HEK293 (cell line): ENCODE data around the gene FLYWCH1.

Source experiments
- HOXC10 ChIP-seq: sonication (generic); formaldehyde crosslinking; IDR thresholded peaks from 2 replicates; pipeline ENCODE4 v1.8.1; 2023; ENCODE audit warnings: mild to moderate bottlenecking, missing genetic modification reagents
- MYNN ChIP-seq: fragments of 450-650 bp; formaldehyde crosslinking; IDR thresholded peaks from 2 replicates; pipeline ENCODE4 v1.5.1; 2016; ENCODE audit warnings: missing biosample characterization, missing genetic modification characterization, borderline replicate concordance
- OSR2 ChIP-seq: fragments of 450-650 bp; formaldehyde crosslinking; IDR thresholded peaks from 2 replicates; pipeline ENCODE4 v1.5.1; 2016; ENCODE audit warnings: missing biosample characterization, missing genetic modification characterization
- REPIN1 ChIP-seq: fragments of 450-650 bp; formaldehyde crosslinking; IDR thresholded peaks from 2 replicates; pipeline ENCODE4 v1.5.1; 2017; ENCODE audit warnings: missing biosample characterization, missing genetic modification characterization, low read depth
- WT1 ChIP-seq: fragments of 450-650 bp; formaldehyde crosslinking; IDR thresholded peaks from 2 replicates; pipeline ENCODE4 v1.5.1; 2016; ENCODE audit warnings: missing biosample characterization, missing genetic modification characterization
- ZBTB1 ChIP-seq: fragments of 450-650 bp; formaldehyde crosslinking; IDR thresholded peaks from 2 replicates; pipeline ENCODE4 v1.5.1; 2016; ENCODE audit warnings: missing biosample characterization, missing genetic modification characterization
- ZBTB7A ChIP-seq: fragments of 450-650 bp; formaldehyde crosslinking; IDR thresholded peaks from 2 replicates; pipeline ENCODE4 v1.5.1; 2016; ENCODE audit warnings: low read depth, missing biosample characterization, missing genetic modification characterization
- ZIC2 ChIP-seq: fragments of 450-650 bp; formaldehyde crosslinking; IDR thresholded peaks from 2 replicates; pipeline ENCODE4 v1.5.1; 2016; ENCODE audit warnings: missing biosample characterization, missing genetic modification characterization
- ZNF175 ChIP-seq: fragments of 450-650 bp; formaldehyde crosslinking; IDR thresholded peaks from 2 replicates; pipeline ENCODE4 v1.5.1; 2016; ENCODE audit warnings: missing biosample characterization, missing genetic modification characterization
- ZNF292 ChIP-seq: fragments of 450-650 bp; formaldehyde crosslinking; IDR thresholded peaks from 2 replicates; pipeline ENCODE4 v1.5.1; 2016; ENCODE audit warnings: low read depth, missing biosample characterization, missing genetic modification characterization, borderline replicate concordance
- ZNF404 ChIP-seq: fragments of 450-650 bp; formaldehyde crosslinking; IDR thresholded peaks from 2 replicates; pipeline ENCODE4 v1.5.1; 2017; ENCODE audit warnings: missing biosample characterization, missing genetic modification characterization
- ZNF514 ChIP-seq: fragments of 450-650 bp; formaldehyde crosslinking; IDR thresholded peaks from 2 replicates; pipeline ENCODE4 v1.5.1; 2016; ENCODE audit warnings: missing biosample characterization, missing genetic modification characterization
- ZNF596 ChIP-seq: fragments of 450-650 bp; IDR thresholded peaks from 2 replicates; pipeline ENCODE4 v1.5.0; 2018; ENCODE audit warnings: missing biosample characterization, mild to moderate bottlenecking, missing genetic modification characterization, moderate library complexity
- ZNF610 ChIP-seq: fragments of 450-650 bp; formaldehyde crosslinking; IDR thresholded peaks from 2 replicates; pipeline ENCODE4 v1.5.1; 2016; ENCODE audit warnings: missing biosample characterization, missing genetic modification characterization, borderline replicate concordance
- ZNF623 ChIP-seq: fragments of 450-650 bp; formaldehyde crosslinking; IDR thresholded peaks from 2 replicates; pipeline ENCODE4 v1.5.1; 2016; ENCODE audit warnings: missing biosample characterization, missing genetic modification characterization
- ZNF707 ChIP-seq: fragments of 450-650 bp; formaldehyde crosslinking; IDR thresholded peaks from 2 replicates; pipeline ENCODE4 v1.5.1; 2016; ENCODE audit warnings: missing biosample characterization, missing genetic modification characterization
- ZXDB ChIP-seq: fragments of 450-650 bp; formaldehyde crosslinking; IDR thresholded peaks from 2 replicates; pipeline ENCODE4 v1.5.1; 2016; ENCODE audit warnings: missing biosample characterization, missing genetic modification characterization
- TF ChIP-seq, protein P1 (sequence below): fragments of 450-650 bp; formaldehyde crosslinking; IDR thresholded peaks from 2 replicates; pipeline ENCODE4 v1.5.1; 2017; ENCODE audit warnings: missing biosample characterization, missing genetic modification characterization
- TF ChIP-seq, protein P2 (sequence below): fragments of 450-650 bp; formaldehyde crosslinking; IDR thresholded peaks from 2 replicates; pipeline ENCODE4 v1.5.1; 2016; ENCODE audit warnings: missing biosample characterization, missing genetic modification characterization
- TF ChIP-seq, protein P3 (sequence below): fragments of 450-650 bp; formaldehyde crosslinking; IDR thresholded peaks from 2 replicates; pipeline ENCODE4 v1.5.1; 2016; ENCODE audit warnings: missing biosample characterization, missing genetic modification characterization
- TF ChIP-seq, protein P4 (sequence below): fragments of 450-650 bp; formaldehyde crosslinking; IDR thresholded peaks from 2 replicates; pipeline ENCODE4 v1.5.1; 2017; ENCODE audit warnings: missing biosample characterization, missing genetic modification characterization
- TF ChIP-seq, protein P5 (sequence below): fragments of 450-650 bp; formaldehyde crosslinking; IDR thresholded peaks from 2 replicates; pipeline ENCODE4 v1.5.1; 2017; ENCODE audit warnings: missing biosample characterization, missing genetic modification characterization
- TF ChIP-seq, protein P6 (sequence below): fragments of 450-650 bp; formaldehyde crosslinking; IDR thresholded peaks from 2 replicates; pipeline ENCODE4 v1.5.1; 2016; ENCODE audit warnings: missing biosample characterization, missing genetic modification characterization, low read depth
- TF ChIP-seq, protein P7 (sequence below): fragments of 450-650 bp; formaldehyde crosslinking; IDR thresholded peaks from 2 replicates; pipeline ENCODE4 v1.5.1; 2016; ENCODE audit warnings: missing biosample characterization, missing genetic modification characterization
- TF ChIP-seq, protein P8 (sequence below): fragments of 450-650 bp; IDR thresholded peaks from 2 replicates; pipeline ENCODE4 v1.5.1; 2018; ENCODE audit warnings: missing biosample characterization, mild to moderate bottlenecking, missing genetic modification characterization

The FLYWCH1 gene

DNA sequence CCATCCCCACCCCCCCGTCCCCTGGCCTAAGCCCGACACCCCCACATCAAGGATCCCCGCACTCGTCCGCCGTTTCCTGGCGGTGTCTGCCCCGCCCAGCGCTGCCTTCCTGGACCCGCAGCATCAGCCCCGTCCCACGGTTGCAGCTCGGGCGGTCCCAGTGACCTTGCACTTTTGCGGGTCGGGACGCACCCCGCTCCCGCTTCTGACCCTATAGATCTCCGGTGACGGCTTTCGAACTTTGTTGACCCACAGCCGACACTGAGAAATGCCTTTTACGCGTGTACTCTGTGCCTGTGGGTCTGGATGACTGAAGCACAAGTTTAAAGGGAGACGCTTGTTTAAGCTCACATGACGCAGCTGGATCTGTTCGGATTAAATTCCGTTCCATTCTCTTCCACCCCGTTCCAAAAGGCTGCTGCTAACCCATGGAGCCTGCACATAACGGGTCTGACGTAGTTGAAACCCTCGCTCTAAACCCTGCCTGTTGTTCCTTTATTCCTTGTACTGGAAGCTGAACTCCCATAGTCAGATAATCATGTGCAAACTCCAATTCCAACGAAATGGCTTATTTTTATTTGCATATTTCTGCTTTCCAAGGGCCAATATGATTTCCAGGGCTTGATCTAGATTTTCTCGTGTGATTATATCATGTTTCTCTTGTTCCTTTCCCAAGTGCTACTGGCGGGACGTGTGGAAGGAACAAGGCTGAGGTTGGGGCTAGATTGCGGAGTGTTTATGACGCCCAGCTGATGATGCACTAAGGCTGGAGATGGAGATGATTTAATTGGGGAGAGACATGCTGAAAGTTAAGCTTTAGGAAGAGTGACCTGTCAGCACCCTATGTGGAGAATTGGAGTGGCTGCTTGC, 834 bp downstream of the FLYWCH1 start (continued):
- TF ChIP-seq, protein P1, sequence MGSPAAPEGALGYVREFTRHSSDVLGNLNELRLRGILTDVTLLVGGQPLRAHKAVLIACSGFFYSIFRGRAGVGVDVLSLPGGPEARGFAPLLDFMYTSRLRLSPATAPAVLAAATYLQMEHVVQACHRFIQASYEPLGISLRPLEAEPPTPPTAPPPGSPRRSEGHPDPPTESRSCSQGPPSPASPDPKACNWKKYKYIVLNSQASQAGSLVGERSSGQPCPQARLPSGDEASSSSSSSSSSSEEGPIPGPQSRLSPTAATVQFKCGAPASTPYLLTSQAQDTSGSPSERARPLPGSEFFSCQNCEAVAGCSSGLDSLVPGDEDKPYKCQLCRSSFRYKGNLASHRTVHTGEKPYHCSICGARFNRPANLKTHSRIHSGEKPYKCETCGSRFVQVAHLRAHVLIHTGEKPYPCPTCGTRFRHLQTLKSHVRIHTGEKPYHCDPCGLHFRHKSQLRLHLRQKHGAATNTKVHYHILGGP (tag by site-specific recombination), result no peak
- peak; percentile 15; the same call in 1 of the 2 replicates for TF ChIP-seq ZXDB
- no peak for TF ChIP-seq ZNF623 (tag by site-specific recombination)
- no peak for TF ChIP-seq ZNF404 (tag by site-specific recombination)
- TF ChIP-seq, protein P2, sequence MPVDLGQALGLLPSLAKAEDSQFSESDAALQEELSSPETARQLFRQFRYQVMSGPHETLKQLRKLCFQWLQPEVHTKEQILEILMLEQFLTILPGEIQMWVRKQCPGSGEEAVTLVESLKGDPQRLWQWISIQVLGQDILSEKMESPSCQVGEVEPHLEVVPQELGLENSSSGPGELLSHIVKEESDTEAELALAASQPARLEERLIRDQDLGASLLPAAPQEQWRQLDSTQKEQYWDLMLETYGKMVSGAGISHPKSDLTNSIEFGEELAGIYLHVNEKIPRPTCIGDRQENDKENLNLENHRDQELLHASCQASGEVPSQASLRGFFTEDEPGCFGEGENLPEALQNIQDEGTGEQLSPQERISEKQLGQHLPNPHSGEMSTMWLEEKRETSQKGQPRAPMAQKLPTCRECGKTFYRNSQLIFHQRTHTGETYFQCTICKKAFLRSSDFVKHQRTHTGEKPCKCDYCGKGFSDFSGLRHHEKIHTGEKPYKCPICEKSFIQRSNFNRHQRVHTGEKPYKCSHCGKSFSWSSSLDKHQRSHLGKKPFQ (tag by site-specific recombination), result no peak
- TF ChIP-seq ZNF292 (tag by site-specific recombination), result no peak
- no peak; the same call in 1 of the 2 replicates for TF ChIP-seq ZNF596 (tag by site-specific recombination)
- no peak for TF ChIP-seq MYNN (tag by site-specific recombination)
- TF ChIP-seq, protein P3, sequence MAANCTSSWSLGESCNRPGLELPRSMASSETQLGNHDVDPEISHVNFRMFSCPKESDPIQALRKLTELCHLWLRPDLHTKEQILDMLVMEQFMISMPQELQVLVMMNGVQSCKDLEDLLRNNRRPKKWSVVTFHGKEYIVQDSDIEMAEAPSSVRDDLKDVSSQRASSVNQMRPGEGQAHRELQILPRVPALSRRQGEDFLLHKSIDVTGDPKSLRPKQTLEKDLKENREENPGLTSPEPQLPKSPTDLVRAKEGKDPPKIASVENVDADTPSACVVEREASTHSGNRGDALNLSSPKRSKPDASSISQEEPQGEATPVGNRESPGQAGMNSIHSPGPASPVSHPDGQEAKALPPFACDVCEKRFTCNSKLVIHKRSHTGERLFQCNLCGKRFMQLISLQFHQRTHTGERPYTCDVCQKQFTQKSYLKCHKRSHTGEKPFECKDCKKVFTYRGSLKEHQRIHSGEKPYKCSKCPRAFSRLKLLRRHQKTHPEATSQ (tag by site-specific recombination), result no peak
- TF ChIP-seq REPIN1 (tag by site-specific recombination), result no peak
- TF ChIP-seq ZBTB1, result no peak
- TF ChIP-seq, protein P4, sequence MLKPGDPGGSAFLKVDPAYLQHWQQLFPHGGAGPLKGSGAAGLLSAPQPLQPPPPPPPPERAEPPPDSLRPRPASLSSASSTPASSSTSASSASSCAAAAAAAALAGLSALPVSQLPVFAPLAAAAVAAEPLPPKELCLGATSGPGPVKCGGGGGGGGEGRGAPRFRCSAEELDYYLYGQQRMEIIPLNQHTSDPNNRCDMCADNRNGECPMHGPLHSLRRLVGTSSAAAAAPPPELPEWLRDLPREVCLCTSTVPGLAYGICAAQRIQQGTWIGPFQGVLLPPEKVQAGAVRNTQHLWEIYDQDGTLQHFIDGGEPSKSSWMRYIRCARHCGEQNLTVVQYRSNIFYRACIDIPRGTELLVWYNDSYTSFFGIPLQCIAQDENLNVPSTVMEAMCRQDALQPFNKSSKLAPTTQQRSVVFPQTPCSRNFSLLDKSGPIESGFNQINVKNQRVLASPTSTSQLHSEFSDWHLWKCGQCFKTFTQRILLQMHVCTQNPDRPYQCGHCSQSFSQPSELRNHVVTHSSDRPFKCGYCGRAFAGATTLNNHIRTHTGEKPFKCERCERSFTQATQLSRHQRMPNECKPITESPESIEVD, result no peak
- no peak for TF ChIP-seq ZNF707 (tag by site-specific recombination)
- TF ChIP-seq, protein P5, sequence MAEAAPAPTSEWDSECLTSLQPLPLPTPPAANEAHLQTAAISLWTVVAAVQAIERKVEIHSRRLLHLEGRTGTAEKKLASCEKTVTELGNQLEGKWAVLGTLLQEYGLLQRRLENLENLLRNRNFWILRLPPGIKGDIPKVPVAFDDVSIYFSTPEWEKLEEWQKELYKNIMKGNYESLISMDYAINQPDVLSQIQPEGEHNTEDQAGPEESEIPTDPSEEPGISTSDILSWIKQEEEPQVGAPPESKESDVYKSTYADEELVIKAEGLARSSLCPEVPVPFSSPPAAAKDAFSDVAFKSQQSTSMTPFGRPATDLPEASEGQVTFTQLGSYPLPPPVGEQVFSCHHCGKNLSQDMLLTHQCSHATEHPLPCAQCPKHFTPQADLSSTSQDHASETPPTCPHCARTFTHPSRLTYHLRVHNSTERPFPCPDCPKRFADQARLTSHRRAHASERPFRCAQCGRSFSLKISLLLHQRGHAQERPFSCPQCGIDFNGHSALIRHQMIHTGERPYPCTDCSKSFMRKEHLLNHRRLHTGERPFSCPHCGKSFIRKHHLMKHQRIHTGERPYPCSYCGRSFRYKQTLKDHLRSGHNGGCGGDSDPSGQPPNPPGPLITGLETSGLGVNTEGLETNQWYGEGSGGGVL (tag by site-specific recombination), result no peak
- no peak for TF ChIP-seq ZBTB7A (tag by site-specific recombination)
- TF ChIP-seq, protein P6, sequence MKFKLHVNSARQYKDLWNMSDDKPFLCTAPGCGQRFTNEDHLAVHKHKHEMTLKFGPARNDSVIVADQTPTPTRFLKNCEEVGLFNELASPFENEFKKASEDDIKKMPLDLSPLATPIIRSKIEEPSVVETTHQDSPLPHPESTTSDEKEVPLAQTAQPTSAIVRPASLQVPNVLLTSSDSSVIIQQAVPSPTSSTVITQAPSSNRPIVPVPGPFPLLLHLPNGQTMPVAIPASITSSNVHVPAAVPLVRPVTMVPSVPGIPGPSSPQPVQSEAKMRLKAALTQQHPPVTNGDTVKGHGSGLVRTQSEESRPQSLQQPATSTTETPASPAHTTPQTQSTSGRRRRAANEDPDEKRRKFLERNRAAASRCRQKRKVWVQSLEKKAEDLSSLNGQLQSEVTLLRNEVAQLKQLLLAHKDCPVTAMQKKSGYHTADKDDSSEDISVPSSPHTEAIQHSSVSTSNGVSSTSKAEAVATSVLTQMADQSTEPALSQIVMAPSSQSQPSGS (tag by site-specific recombination), result peak; percentile 24; the same call in 1 of the 2 replicates
- TF ChIP-seq ZIC2 (tag by site-specific recombination), result no peak
- no peak for TF ChIP-seq OSR2
- no peak for TF ChIP-seq HOXC10 (CRISPR knock-in tag)
- no peak for TF ChIP-seq ZNF175
- TF ChIP-seq, protein P7, sequence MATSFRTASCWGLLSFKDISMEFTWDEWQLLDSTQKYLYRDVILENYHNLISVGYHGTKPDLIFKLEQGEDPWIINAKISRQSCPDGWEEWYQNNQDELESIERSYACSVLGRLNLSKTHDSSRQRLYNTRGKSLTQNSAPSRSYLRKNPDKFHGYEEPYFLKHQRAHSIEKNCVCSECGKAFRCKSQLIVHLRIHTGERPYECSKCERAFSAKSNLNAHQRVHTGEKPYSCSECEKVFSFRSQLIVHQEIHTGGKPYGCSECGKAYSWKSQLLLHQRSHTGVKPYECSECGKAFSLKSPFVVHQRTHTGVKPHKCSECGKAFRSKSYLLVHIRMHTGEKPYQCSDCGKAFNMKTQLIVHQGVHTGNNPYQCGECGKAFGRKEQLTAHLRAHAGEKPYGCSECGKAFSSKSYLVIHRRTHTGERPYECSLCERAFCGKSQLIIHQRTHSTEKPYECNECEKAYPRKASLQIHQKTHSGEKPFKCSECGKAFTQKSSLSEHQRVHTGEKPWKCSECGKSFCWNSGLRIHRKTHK (tag by site-specific recombination), result no peak
- TF ChIP-seq ZNF610 (tag by site-specific recombination), result no peak
- TF ChIP-seq, protein P8, sequence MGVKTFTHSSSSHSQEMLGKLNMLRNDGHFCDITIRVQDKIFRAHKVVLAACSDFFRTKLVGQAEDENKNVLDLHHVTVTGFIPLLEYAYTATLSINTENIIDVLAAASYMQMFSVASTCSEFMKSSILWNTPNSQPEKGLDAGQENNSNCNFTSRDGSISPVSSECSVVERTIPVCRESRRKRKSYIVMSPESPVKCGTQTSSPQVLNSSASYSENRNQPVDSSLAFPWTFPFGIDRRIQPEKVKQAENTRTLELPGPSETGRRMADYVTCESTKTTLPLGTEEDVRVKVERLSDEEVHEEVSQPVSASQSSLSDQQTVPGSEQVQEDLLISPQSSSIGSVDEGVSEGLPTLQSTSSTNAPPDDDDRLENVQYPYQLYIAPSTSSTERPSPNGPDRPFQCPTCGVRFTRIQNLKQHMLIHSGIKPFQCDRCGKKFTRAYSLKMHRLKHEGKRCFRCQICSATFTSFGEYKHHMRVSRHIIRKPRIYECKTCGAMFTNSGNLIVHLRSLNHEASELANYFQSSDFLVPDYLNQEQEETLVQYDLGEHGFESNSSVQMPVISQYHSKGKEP (tag by site-specific recombination), result no peak
- TF ChIP-seq ZNF514 (tag by site-specific recombination), result no peak
- TF ChIP-seq WT1 (tag by site-specific recombination), result no peak
